Adrenal gland (tissue), 12 donors: ENCODE measurements around the gene SMG6. TPM values are rescaled to one million over a fixed set of nuclear protein-coding genes. Genes with fewer than 3 reads are reported as not detected.
A peak's percentile ranks its signal among the peaks of the same experiment; 100 is the strongest.
"Not testable (repeated sequence)": the region's sequence is repeated elsewhere in the genome, so short reads cannot be mapped to it uniquely, and the experiment has no call there.

Source experiments
- DNase-seq, 7 donors: peaks; one replicate each; pipeline ENCODE4 v3.0.0-alpha.2; 2019 to 2020
- H3K27ac ChIP-seq, 5 donors: fragments of 200-600 bp; sonication (generic) in 4 of 5; 1 replicate in 3 of 5; 2 replicates in 2 of 5; pipeline versions ENCODE4 v1.5.1 to v1.8.0; 2016 to 2020; ENCODE audit warnings: mild to moderate bottlenecking in 1 of 5
- H3K27me3 ChIP-seq: fragments of 200-600 bp; 2 replicates; pipeline ENCODE4 v1.8.0; 2021
- H3K36me3 ChIP-seq, 2 donors: fragments of 200-600 bp; replicated peaks in 1 of 2; 1 replicate in 1 of 2; 2 replicates in 1 of 2; pipeline versions ENCODE4 v1.5.1 to v1.8.0; 2018 to 2022
- H3K4me1 ChIP-seq, 2 donors: fragments of 200-600 bp; replicated peaks in 1 of 2; 1 replicate in 1 of 2; 2 replicates in 1 of 2; pipeline versions ENCODE4 v1.5.1 to v1.8.0; 2018 to 2021
- H3K4me3 ChIP-seq, 4 donors: fragments of 200-600 bp; sonication (generic) in 3 of 4; one replicate each; pipeline ENCODE4 v1.5.1; 2016 to 2018
- H3K9me3 ChIP-seq, 3 donors: fragments of 200-600 bp; sonication (generic) in 1 of 3; replicated peaks in 1 of 3; 1 replicate in 2 of 3; 2 replicates in 1 of 3; pipeline versions ENCODE4 v1.5.1 to v1.8.0; 2016 to 2021
- POLR2A ChIP-seq, 2 donors: fragments of 450-650 bp; IDR thresholded peaks; one replicate each; pipeline ENCODE4 v1.6.1; 2017; ENCODE audit warnings: antibody characterized with exemption in 2 of 2, mild to moderate bottlenecking in 2 of 2, moderate library complexity in 1 of 2
- WGBS, 4 donors: extraction: QIAGEN DNeasy Blood & Tissue Kit in 2 of 4; methylation state at CpG; one replicate each; pipeline versions ENCODE4 v1.1.5 to v1.1.7; 2013 to 2017; 5-methylcytosine and 5-hydroxymethylcytosine counted together
- intact Hi-C, 2 donors: fragments of 100-400 bp; cut with DNase I; formaldehyde crosslinking; loops; one replicate each; pipeline versions ENCODE4 v1.14.1 to v1.15.0; 2022 to 2023
- polyA plus RNA-seq, 3 donors: library from polyadenylated mRNA; stranded (reverse); fragments of 200-250 nt in 2 of 3; fragments of 350-450 nt in 1 of 3; fragmentation: Illumina TruSeq in 1 of 3; extraction: RNeasy Lipid Tissue Mini Kit (QIAGEN cat#74804) in 1 of 3; gene quantifications; one replicate each; pipeline ENCODE4 v1.2.3, GENCODE V29; 2013 to 2014
- total RNA-seq, 9 donors: library from RNA; depleted of rRNA in 4 of 9; stranded (reverse); fragments of >200 nt in 4 of 9; fragments of 120-200 nt in 1 of 9; fragmentation: NEBNext Ultra II Directional in 1 of 9; extraction: Animal tissue kit (Norgen Biotek cat#: 25700) in 1 of 9; gene quantifications; one replicate each; pipeline versions ENCODE4 v1.1.0 to v1.2.4, GENCODE V29; 2013 to 2023
- TF ChIP-seq, protein P1 (sequence below), 6 experiments: fragments of 450-650 bp in 4 of 6; fragments of 200-600 bp in 2 of 6; sonication (generic) in 1 of 6; IDR thresholded peaks; 1 replicate in 5 of 6; 2 replicates in 1 of 6; pipeline versions ENCODE4 v1.5.1 to v1.8.0; 2016 to 2021; ENCODE audit warnings: antibody characterized with exemption in 6 of 6, mild to moderate bottlenecking in 2 of 6, moderate library complexity in 1 of 6
- donor health status: healthy with polysubstance abuse.
- donor health status: Bipolar disorder and iron deficiency.
- donor health status: DM: yes; HTN: yes; CAD: no.
- donor health status: DM: no; HTN: no; CAD: no.
- donor health status: DM: no; HTN: no; CAD: no.
- donor health status: DM: yes; HTN: yes; CAD: no.

Gene SMG6
- total and polyA plus RNA-seq, 12 donors = 15.9 to 85.1 (median 44.0) TPM

DNA sequence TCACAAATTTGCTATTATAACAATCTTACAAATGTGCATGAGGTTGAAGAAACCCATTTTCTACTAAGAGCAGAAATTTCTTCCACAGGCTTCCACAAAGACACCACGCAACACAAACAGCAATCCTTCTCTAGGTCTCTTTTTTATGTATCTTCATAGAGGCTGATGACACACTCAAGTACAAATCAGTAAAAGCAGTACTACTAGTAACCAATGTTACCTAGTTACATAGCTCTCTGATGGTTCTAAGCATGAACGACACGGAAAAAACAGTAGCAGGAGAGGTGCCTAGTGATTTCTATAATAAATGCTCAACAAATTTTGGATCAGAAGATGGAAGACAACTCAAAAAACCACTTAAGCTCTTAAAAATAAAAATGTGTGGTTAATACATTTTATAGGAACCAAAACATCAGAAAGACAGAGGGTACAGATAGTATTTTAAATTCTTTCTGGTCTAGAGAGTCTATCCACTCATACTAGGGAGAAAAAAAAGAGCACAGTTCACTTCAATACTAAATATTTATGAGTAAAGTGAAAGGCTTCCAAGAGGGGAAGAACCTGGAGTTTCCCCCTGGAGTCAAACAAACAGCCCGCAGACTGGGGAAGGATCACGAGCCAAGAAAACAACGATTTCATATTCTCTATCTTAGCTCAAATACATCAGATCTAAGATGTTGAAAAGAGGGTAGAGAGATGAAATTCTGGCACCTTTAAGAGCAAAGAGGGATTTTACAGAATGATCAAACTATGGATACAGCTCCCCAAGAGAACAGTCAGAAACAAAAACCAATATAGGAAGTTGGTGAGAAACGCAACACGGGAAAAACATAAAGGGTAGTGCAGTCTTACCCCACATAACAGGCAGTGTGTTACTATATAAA, 40.2 kb downstream of the SMG6 start:
- peak overlapping the region in 1 of 5 donors; percentile 27 for H3K27ac ChIP-seq
- intact Hi-C loops = no loop called here
- no peaks in the 10 kb centered on the region for H3K36me3 ChIP-seq
- no peak overlapping the region for H3K4me3 ChIP-seq
- H3K4me1 ChIP-seq = peaks cover 5 to 12% of the 10 kb centered on the region in 2 donors
- 81 to 89% (median 85%) methylated on average over 8 of the region's 8 CpGs for WGBS, 4 donors
- no peaks in the 10 kb centered on the region for H3K27me3 ChIP-seq
- no peaks in the 10 kb centered on the region for H3K9me3 ChIP-seq
- TF ChIP-seq, protein P1, sequence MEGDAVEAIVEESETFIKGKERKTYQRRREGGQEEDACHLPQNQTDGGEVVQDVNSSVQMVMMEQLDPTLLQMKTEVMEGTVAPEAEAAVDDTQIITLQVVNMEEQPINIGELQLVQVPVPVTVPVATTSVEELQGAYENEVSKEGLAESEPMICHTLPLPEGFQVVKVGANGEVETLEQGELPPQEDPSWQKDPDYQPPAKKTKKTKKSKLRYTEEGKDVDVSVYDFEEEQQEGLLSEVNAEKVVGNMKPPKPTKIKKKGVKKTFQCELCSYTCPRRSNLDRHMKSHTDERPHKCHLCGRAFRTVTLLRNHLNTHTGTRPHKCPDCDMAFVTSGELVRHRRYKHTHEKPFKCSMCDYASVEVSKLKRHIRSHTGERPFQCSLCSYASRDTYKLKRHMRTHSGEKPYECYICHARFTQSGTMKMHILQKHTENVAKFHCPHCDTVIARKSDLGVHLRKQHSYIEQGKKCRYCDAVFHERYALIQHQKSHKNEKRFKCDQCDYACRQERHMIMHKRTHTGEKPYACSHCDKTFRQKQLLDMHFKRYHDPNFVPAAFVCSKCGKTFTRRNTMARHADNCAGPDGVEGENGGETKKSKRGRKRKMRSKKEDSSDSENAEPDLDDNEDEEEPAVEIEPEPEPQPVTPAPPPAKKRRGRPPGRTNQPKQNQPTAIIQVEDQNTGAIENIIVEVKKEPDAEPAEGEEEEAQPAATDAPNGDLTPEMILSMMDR (IDR thresholded peaks at IDR 0.05) = no peak
- no peak for TF ChIP-seq POLR2A (IDR thresholded peaks at IDR 0.05)
- no peak for DNase-seq

DNA sequence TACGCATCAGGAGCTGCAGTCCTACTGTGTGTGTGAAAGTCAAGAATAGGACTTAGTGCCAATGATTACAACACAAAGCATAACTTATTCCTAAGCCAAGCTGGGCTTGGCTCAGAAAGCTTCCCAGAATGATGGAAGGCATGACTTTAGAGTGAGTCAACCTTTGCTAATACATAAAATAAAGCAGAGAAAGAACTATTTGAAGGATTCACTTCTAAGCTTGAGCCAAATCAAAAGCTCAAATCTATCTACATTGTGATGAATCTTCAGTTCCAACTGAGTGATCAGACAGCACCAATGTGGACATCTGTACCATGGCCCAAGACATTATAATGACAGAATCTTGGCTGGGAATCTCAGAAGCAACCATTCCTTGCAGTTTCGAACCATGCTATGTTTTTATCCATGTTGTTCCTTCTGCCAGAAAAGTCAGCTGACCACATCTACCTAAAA, 41.4 kb downstream of the SMG6 start:
- no peak overlapping the region for H3K4me3 ChIP-seq
- peak in 3 of 7 donors; percentile 31 to 32 (median 31) for DNase-seq
- no peaks in the 10 kb centered on the region for H3K36me3 ChIP-seq
- H3K27ac ChIP-seq = peak overlapping the region in 2 of 5 donors; percentile 34 to 35
- H3K9me3 ChIP-seq = no peaks in the 10 kb centered on the region
- H3K4me1 ChIP-seq = peaks cover 5 to 12% of the 10 kb centered on the region in 2 donors
- no peaks in the 10 kb centered on the region for H3K27me3 ChIP-seq
- 56 to 64% (median 62%) methylated on average over 2 of the region's 2 CpGs for WGBS, 4 donors
- no peak for TF ChIP-seq POLR2A (IDR thresholded peaks at IDR 0.05)
- TF ChIP-seq, protein P1 (IDR thresholded peaks at IDR 0.05) = no peak
- intact Hi-C loops = no loop called here

DNA sequence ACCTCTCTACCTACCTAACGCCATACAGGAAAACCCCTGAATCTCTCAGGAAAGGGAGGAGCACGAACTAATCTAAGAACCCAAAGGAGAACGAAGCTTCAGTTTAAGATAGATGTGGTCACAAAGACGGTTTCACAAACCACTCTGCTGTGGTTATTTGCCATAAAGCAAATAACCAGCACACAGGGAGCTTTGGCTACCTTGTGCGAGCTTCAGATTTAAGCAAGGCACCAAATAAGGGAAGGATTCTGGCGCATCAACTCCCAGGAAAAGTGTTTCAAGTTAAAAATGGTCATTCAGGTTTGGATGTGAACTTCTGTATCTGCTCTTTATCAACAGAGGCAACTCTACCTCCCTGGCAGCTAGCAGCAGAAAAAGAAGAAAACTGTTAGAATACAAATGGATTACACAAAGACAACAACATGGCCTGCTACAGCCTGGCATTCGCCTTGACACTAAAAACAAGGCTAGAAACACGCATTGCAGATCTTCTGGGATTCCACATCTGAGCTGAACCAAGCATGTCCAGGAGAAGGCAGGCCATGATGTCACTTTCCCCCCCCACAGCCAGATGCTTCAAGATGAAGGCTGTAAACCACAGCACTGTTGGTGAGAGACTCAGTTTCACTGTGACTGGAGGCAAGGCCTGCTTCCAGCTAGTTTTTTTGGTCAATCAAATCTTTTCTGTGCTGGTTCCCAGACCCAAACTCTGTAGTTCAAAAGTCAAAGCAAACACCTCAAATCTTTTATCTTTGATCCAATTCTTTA, 43.6 kb downstream of the SMG6 start:
- no peaks in the 10 kb centered on the region for H3K36me3 ChIP-seq
- H3K27ac ChIP-seq = no peak overlapping the region
- H3K4me1 ChIP-seq = peaks cover 5 to 12% of the 10 kb centered on the region in 2 donors
- H3K4me3 ChIP-seq = no peak overlapping the region
- WGBS, 4 donors = 80 to 87% (median 85%) methylated on average over 8 of the region's 8 CpGs
- TF ChIP-seq, protein P1 (IDR thresholded peaks at IDR 0.05) = no peak
- no peak for TF ChIP-seq POLR2A (IDR thresholded peaks at IDR 0.05)
- intact Hi-C loops = no loop called here
- no peaks in the 10 kb centered on the region for H3K27me3 ChIP-seq
- H3K9me3 ChIP-seq = no peaks in the 10 kb centered on the region
- no peak for DNase-seq

DNA sequence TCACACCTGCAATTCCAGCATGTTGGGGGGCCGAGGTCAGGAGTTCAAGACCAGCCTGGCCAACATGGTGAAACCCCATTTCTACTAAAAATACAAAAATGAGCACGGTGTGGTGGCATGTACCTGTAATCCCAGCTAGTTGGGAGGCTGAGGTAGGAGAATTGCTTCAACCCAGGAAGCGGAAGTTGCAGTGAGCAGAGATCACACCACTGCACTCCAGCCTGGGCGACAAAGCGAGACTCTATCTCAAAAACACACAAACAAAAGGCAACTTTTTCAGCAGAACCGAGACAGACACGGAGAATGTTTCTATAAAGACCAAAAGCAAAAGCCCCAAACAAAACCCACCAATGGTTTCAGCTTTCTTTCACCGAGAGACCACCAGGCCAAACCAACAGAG, 44.8 kb downstream of the SMG6 start:
- H3K4me3 ChIP-seq, H3K36me3 ChIP-seq, H3K27me3 ChIP-seq, H3K27ac ChIP-seq, H3K9me3 ChIP-seq, DNase-seq, intact Hi-C loops: not testable (repeated sequence)
- 96 to 97% (median 96%) methylated on average over 8 of the region's 8 CpGs for WGBS, 4 donors
- peaks cover 5 to 12% of the 10 kb centered on the region in 2 donors for H3K4me1 ChIP-seq
